Nephron progenitor cell (in vitro differentiated cells): ENCODE results near the gene CHEK1.
A peak's percentile ranks its signal among the peaks of the same experiment; 100 is the strongest.
"Not testable (repeated sequence)": the region's sequence is repeated elsewhere in the genome, so short reads cannot be mapped to it uniquely, and the experiment has no call there.

Experiments
- DNase-seq: peaks from one replicate; pipeline ENCODE4 v3.0.0; 2021
- H3K27ac Mint-ChIP-seq: 2 replicates; pipeline ENCODE4 v1.8.0; 2021; ENCODE audit warnings: mild to moderate bottlenecking, moderate library complexity, mixed read lengths
- H3K27me3 Mint-ChIP-seq: 2 replicates; pipeline ENCODE4 v1.8.0; 2021; ENCODE audit warnings: mild to moderate bottlenecking, low read depth, mixed read lengths; ENCODE audit not compliant: poor library complexity
- H3K36me3 Mint-ChIP-seq: 2 replicates; pipeline ENCODE4 v1.8.0; 2021; ENCODE audit warnings: low read depth, mixed read lengths
- H3K4me1 Mint-ChIP-seq: 2 replicates; pipeline ENCODE4 v1.8.0; 2021; ENCODE audit warnings: mixed read lengths
- H3K4me3 Mint-ChIP-seq: 2 replicates; pipeline ENCODE4 v1.8.0; 2021; ENCODE audit warnings: mild to moderate bottlenecking, moderate library complexity, mixed read lengths
- H3K9me3 Mint-ChIP-seq: 2 replicates; pipeline ENCODE4 v1.8.0; 2021; ENCODE audit warnings: mild to moderate bottlenecking, moderate library complexity, mixed read lengths
- CTCF ChIP-seq: fragments of 200-600 bp; sonication (generic); IDR thresholded peaks from 2 replicates; pipeline ENCODE4 v1.5.0; 2021; ENCODE audit warnings: antibody characterized with exemption

CHEK1 gene

GRCh38 chr11:125624756-125625213 lies at the start of gene CHEK1:
TSS of gene CHEK1 (plus strand) at chr11:125625163. CDS start at chr11:125626769, 1,606 bp downstream.
- Mint-ChIP-seq H3K4me1 (peaks cover 25% of the 10 kb centered on the region), H3K36me3 (peaks cover 37% of the 10 kb centered on the region), H3K27ac (peak within 1 kb of the TSS; percentile 98), H3K9me3 (no peaks in the 10 kb centered on the region), H3K27me3 (no peaks in the 10 kb centered on the region), H3K4me3 (peak within 1 kb of the TSS; percentile 94)
- no peak for TF ChIP-seq CTCF
- no peak for DNase-seq

- not testable (repeated sequence) for H3K4me1 Mint-ChIP-seq, H3K27me3 Mint-ChIP-seq
These were observed 47.8 kb upstream of the CHEK1 start for GRCh38 chr11:125577181-125577580.

GRCh38 chr11:125578783-125579182 lies 46.2 kb upstream of the CHEK1 start:
- no peaks in the 10 kb centered on the region for H3K9me3 Mint-ChIP-seq
- no peaks in the 10 kb centered on the region for H3K4me1 Mint-ChIP-seq
- no peaks in the 10 kb centered on the region for H3K27me3 Mint-ChIP-seq
- no peak for TF ChIP-seq CTCF
- H3K27ac Mint-ChIP-seq = no peak overlapping the region
- no peak for DNase-seq
- peaks cover 56% of the 10 kb centered on the region for H3K36me3 Mint-ChIP-seq
- H3K4me3 Mint-ChIP-seq = no peak overlapping the region

More at GRCh38 chr11:125577181-125577580, 47.8 kb upstream of the CHEK1 start:
- peaks cover 59% of the 10 kb centered on the region for H3K36me3 Mint-ChIP-seq
- not testable (repeated sequence) for H3K9me3 Mint-ChIP-seq, H3K27ac Mint-ChIP-seq, DNase-seq, H3K4me3 Mint-ChIP-seq

GRCh38 chr11:125579811-125580210 lies 45.2 kb upstream of the CHEK1 start:
- no peak for TF ChIP-seq CTCF
- no peaks in the 10 kb centered on the region for H3K27me3 Mint-ChIP-seq
- H3K4me3 Mint-ChIP-seq = no peak overlapping the region
- no peaks in the 10 kb centered on the region for H3K9me3 Mint-ChIP-seq
- peaks cover 56% of the 10 kb centered on the region for H3K36me3 Mint-ChIP-seq
- H3K4me1 Mint-ChIP-seq = no peaks in the 10 kb centered on the region
- H3K27ac Mint-ChIP-seq = no peak overlapping the region
- DNase-seq = no peak

- no peak for DNase-seq
- Mint-ChIP-seq H3K4me3 (no peak overlapping the region), H3K27ac (no peak overlapping the region), H3K27me3 (no peaks in the 10 kb centered on the region), H3K4me1 (peaks cover 5% of the 10 kb centered on the region), H3K36me3 (peaks cover 31% of the 10 kb centered on the region), H3K9me3 (peaks cover 4% of the 10 kb centered on the region)
- no peak for TF ChIP-seq CTCF
These were observed 41.5 kb upstream of the CHEK1 start for GRCh38 chr11:125583496-125583895.

- Mint-ChIP-seq H3K9me3 (peaks cover 6% of the 10 kb centered on the region), H3K4me3 (no peak overlapping the region), H3K27ac (no peak overlapping the region), H3K36me3 (peaks cover 22% of the 10 kb centered on the region), H3K4me1 (peaks cover 6% of the 10 kb centered on the region), H3K27me3 (no peaks in the 10 kb centered on the region)
- TF ChIP-seq CTCF = no peak
- DNase-seq = no peak
These were observed 39.5 kb upstream of the CHEK1 start for GRCh38 chr11:125585487-125585886.
